ENCODE data around the gene INPP5J. TPM values are rescaled to one million over a fixed set of nuclear protein-coding genes. Genes with fewer than 3 reads are reported as not detected.

INPP5J gene
- total and polyA plus RNA-seq, 4 donors: 1.2 to 6.5 (median 2.1) TPM

- Histone ChIP-seq H3K9me3 (ENCODE audit: control insufficient read depth in 4 of 4, insufficient read depth in 3 of 4, low read length in 3 of 4) (no peaks in the 10 kb centered on the region), H3K36me3 (ENCODE audit: control insufficient read depth in 4 of 4, insufficient read depth in 4 of 4, low read length in 4 of 4) (peaks cover 10 to 62% (median 48%) of the 10 kb centered on the region in 4 donors), H3K4me1 (ENCODE audit: control insufficient read depth in 5 of 5, insufficient read depth in 5 of 5, low read length in 5 of 5) (no peaks in the 10 kb centered on the region), H3K27me3 (ENCODE audit: control insufficient read depth in 3 of 3, insufficient read depth in 3 of 3, low read length in 2 of 3) (no peaks in the 10 kb centered on the region), H3K4me3 (no peak overlapping the region), H3K9ac (ENCODE audit: insufficient read depth in 1 of 2, low read length in 2 of 2) (no peak overlapping the region), H3K27ac (ENCODE audit: low read depth in 1 of 2, low read length in 1 of 2) (peak overlapping the region; percentile 4 to 13)
- DNase-seq (peak in 2 of 3 donors; percentile 32 to 47), ATAC-seq (ENCODE audit: insufficient read depth, low FRiP score) (no peak)
- 80 to 88% methylated on average over 36 of the region's 36 CpGs for WGBS, 2 donors
- TF ChIP-seq CTCF (IDR thresholded peaks at IDR 0.05; ENCODE audit: control extremely low read depth, extremely low read depth): no peak
These were observed 24.1 kb upstream of the INPP5J start for GRCh38 chr22:31098632-31099110.

GRCh38 chr22:31099386-31099785, 23.4 kb upstream of the INPP5J start:
- Histone ChIP-seq H3K27ac (ENCODE audit: low read depth in 1 of 2, low read length in 1 of 2) (peak overlapping the region in 1 of 2 donors; percentile 13), H3K4me1 (ENCODE audit: control insufficient read depth in 5 of 5, insufficient read depth in 5 of 5, low read length in 5 of 5) (no peaks in the 10 kb centered on the region), H3K36me3 (ENCODE audit: control insufficient read depth in 4 of 4, insufficient read depth in 4 of 4, low read length in 4 of 4) (peaks cover 10 to 62% (median 46%) of the 10 kb centered on the region in 4 donors), H3K9me3 (ENCODE audit: control insufficient read depth in 4 of 4, insufficient read depth in 3 of 4, low read length in 3 of 4) (no peaks in the 10 kb centered on the region), H3K4me3 (no peak overlapping the region), H3K27me3 (ENCODE audit: control insufficient read depth in 3 of 3, insufficient read depth in 3 of 3, low read length in 2 of 3) (no peaks in the 10 kb centered on the region), H3K9ac (ENCODE audit: insufficient read depth in 1 of 2, low read length in 2 of 2) (no peak overlapping the region)
- DNase-seq: no peak
- WGBS, 2 donors: 96 to 98% methylated on average over 6 of the region's 6 CpGs
- ATAC-seq (ENCODE audit: insufficient read depth, low FRiP score): no peak
- no peak for TF ChIP-seq CTCF (IDR thresholded peaks at IDR 0.05; ENCODE audit: control extremely low read depth, extremely low read depth)

- Histone ChIP-seq H3K4me1 (ENCODE audit: control insufficient read depth in 5 of 5, insufficient read depth in 5 of 5, low read length in 5 of 5) (no peaks in the 10 kb centered on the region), H3K27ac (ENCODE audit: low read depth in 1 of 2, low read length in 1 of 2) (no peak overlapping the region), H3K4me3 (no peak overlapping the region), H3K36me3 (ENCODE audit: control insufficient read depth in 4 of 4, insufficient read depth in 4 of 4, low read length in 4 of 4) (peaks cover 10 to 57% (median 47%) of the 10 kb centered on the region in 4 donors), H3K9ac (ENCODE audit: insufficient read depth in 1 of 2, low read length in 2 of 2) (no peak overlapping the region), H3K9me3 (ENCODE audit: control insufficient read depth in 4 of 4, insufficient read depth in 3 of 4, low read length in 3 of 4) (no peaks in the 10 kb centered on the region), H3K27me3 (ENCODE audit: control insufficient read depth in 3 of 3, insufficient read depth in 3 of 3, low read length in 2 of 3) (no peaks in the 10 kb centered on the region)
- no peak for ATAC-seq (ENCODE audit: insufficient read depth, low FRiP score)
- no peak for DNase-seq
- 95% methylated on average over 31 to 34 of the region's 34 CpGs for WGBS, 2 donors
- no peak for TF ChIP-seq CTCF (IDR thresholded peaks at IDR 0.05; ENCODE audit: control extremely low read depth, extremely low read depth)
These were observed 22.7 kb upstream of the INPP5J start for GRCh38 chr22:31099841-31100761.

Measured in lung (tissue), 12 donors.